ENCODE results near the gene AMBP.

AMBP gene

GRCh38 chr9:114057161-114057885 is 20.8 kb downstream of the AMBP start:
- ChIA-PET CTCF (interaction anchor here (1.5 kb wide), 1 partner anchor 25 kb away, joined by 4 read pairs; no protein-coding TSS in a partner anchor), POLR2A (ENCODE audit: low non-redundant PET) (interaction anchor here (0.6 kb wide), 1 partner anchor 10 kb away, joined by 7 read pairs; no protein-coding TSS in a partner anchor)
- DNase-seq (ENCODE audit: low spot score): no peak
- H3K27ac ChIP-seq: no peak overlapping the region
- TF ChIP-seq CTCF (conservative IDR thresholded peaks at IDR 0.05; ENCODE audit: low read depth): no peak

GRCh38 chr9:114056527-114056926 is 21.6 kb downstream of the AMBP start:
- CTCF ChIA-PET: interaction anchor here (0.7 kb wide), 1 partner anchor 295 kb away, joined by 4 read pairs; no protein-coding TSS in a partner anchor
- no peak for TF ChIP-seq CTCF (conservative IDR thresholded peaks at IDR 0.05; ENCODE audit: low read depth)
- POLR2A ChIA-PET (ENCODE audit: low non-redundant PET): no interaction called here
- H3K27ac ChIP-seq: no peak overlapping the region
- no peak for DNase-seq (ENCODE audit: low spot score)

- no peak for DNase-seq (ENCODE audit: low spot score)
- ChIA-PET POLR2A (ENCODE audit: low non-redundant PET) (no interaction called here), CTCF (interaction anchor here (0.7 kb wide), 1 partner anchor 296 kb away, joined by 4 read pairs; no protein-coding TSS in a partner anchor)
- TF ChIP-seq CTCF (conservative IDR thresholded peaks at IDR 0.05; ENCODE audit: low read depth): no peak
- no peak overlapping the region for H3K27ac ChIP-seq
Measured at GRCh38 chr9:114055894-114056293, 22.2 kb downstream of the AMBP start.

GRCh38 chr9:114055061-114055460 is 23.0 kb downstream of the AMBP start:
- CTCF ChIA-PET: no interaction called here
- no peak for TF ChIP-seq CTCF (conservative IDR thresholded peaks at IDR 0.05; ENCODE audit: low read depth)
- no peak for DNase-seq (ENCODE audit: low spot score)
- H3K27ac ChIP-seq: no peak overlapping the region
- POLR2A ChIA-PET (ENCODE audit: low non-redundant PET): no interaction called here

GRCh38 chr9:114054191-114054690 is 23.9 kb downstream of the AMBP start:
- no peak overlapping the region for H3K27ac ChIP-seq
- no peak for DNase-seq (ENCODE audit: low spot score)
- no peak for TF ChIP-seq CTCF (conservative IDR thresholded peaks at IDR 0.05; ENCODE audit: low read depth)
- ChIA-PET POLR2A (ENCODE audit: low non-redundant PET) (no interaction called here), CTCF (interaction anchor here (0.6 kb wide), 1 partner anchor 18 kb away, joined by 3 read pairs; no protein-coding TSS in a partner anchor)

- no peak overlapping the region for H3K27ac ChIP-seq
- TF ChIP-seq CTCF (conservative IDR thresholded peaks at IDR 0.05; ENCODE audit: low read depth): no peak
- DNase-seq (ENCODE audit: low spot score): no peak
- ChIA-PET POLR2A (ENCODE audit: low non-redundant PET) (no interaction called here), CTCF (interaction anchor here (0.6 to 1.2 kb wide), 2 partner anchors 18 to 29 kb away, joined by 3 to 5 read pairs; no protein-coding TSS in a partner anchor)
Measured at GRCh38 chr9:114053246-114054005, 24.7 kb downstream of the AMBP start.
